Measurements from ENCODE around the gene FLNB. TPM values are rescaled to one million over a fixed set of nuclear protein-coding genes. Genes with fewer than 3 reads are reported as not detected.

FLNB gene
- total RNA-seq, 1 experiment from 2014 or later = 140 TPM

- DNase-seq (ENCODE audit: low spot score) = peak; percentile 63
- in situ Hi-C loops (cut with HindIII; ENCODE audit: low sequenced_read_pairs) = no loop called here
These were observed 17.8 kb downstream of the FLNB start for GRCh38 chr3:58025837-58026569.

DNA sequence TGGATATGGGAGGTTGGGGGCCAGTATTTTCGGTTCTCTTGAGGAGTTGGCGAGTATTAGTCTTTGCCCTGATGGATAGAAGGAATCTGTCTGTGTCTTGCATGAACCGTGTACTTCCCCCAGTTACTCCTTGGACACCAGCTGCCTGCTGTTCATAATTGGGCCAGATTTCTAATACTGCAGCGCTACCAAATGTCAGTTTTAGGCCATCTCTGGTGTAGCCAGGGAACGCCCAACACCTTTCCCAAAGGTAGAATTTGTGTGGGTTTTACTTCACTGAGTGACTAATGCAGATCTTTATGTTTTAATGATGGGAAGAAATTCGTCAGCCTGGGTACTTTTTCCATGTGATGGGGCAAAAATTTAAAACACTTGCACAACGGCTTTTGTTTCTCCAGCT is 18.4 kb downstream of the FLNB start:
- in situ Hi-C loops (cut with HindIII; ENCODE audit: low sequenced_read_pairs) = no loop called here
- DNase-seq (ENCODE audit: low spot score) = peak; percentile 91

DNA sequence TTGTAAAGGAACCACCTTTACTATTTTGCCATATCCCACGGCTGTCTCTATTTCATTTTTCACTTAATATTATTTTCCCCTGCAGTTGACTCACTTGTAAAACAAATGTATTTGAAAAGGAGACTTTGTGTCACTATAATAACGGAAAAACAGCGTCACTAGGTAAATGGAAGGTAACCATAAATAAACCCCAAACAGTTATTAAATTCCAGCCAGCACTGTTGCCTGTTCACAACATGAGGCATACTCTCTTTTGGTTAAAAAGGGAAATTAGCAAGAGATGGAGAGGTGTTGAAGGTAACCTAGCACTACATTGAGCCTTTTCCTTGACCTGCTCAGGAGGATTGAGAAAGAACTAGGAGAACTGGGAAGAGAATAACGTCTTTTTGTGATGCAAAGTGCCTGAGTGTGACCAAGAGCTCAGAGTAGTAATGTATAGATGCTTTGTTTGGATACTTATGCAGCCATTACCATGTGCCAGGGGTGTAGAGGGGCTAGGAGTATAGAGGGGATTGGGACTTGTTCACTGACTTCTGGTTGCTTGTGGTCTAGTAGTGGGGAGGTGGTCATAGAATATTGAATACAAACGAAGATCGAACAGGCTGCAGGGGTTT is 19.6 kb downstream of the FLNB start:
- no peak for DNase-seq (ENCODE audit: low spot score)
- in situ Hi-C loops (cut with HindIII; ENCODE audit: low sequenced_read_pairs) = no loop called here

- DNase-seq (ENCODE audit: low spot score) = no peak
- in situ Hi-C loops (cut with HindIII; ENCODE audit: low sequenced_read_pairs) = no loop called here
These were observed 20.7 kb downstream of the FLNB start for GRCh38 chr3:58028902-58029301.

DNA sequence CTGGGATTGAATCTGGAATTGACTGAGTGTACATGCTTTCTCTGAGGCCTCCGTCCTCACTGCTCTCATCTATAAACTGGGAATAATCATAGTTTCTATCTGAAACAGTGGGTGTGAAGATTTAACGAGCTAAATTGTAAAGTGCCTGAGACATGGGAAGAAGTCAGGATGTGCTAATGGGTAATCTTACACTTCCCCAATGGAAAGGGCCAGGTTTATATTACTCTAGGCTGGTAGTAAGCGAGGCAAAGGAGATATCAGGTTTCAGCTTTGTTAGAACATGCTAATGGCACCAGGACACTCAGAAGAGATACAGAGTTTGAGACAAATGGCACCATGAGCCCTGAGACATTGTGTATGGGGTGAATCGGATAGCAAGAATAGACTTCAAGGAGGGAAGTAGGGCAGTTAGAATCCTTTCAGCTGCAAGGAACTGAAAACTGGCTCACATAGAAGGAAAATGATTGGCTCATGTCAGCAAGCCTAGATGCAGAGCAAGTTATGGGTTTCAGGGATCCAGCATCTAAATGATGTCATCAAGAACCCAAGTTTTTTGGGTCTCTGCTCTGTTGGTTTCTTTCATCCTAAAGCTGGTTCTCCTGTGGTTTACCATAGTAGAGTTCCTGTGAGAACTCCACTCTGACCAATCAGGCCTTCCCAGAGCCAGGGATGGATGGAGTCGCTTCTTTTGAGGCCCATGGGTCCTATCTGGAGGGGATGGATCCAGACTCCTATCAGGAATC is 21.8 kb downstream of the FLNB start:
- DNase-seq (ENCODE audit: low spot score) = no peak
- in situ Hi-C loops (cut with HindIII; ENCODE audit: low sequenced_read_pairs) = no loop called here

DNA sequence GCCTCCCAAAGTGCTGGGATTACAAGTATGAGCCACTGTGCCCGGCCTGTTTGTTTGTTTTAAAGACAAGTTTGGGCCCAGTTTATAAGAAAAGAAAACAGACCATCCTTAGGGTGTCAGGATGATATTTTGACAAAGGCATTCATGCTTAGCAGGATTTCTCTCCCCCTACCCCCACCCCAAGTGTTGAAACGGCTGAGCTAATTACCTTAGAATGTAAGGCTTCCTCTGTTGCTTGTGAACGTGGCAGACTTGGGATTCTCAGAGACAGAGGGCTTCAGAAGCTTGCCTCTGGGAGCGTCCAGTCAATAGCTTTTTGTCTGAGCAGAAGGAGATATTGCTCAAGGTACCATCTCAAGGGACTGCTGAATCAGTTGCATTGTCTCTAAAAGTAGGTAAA is 24.0 kb downstream of the FLNB start:
- in situ Hi-C loops (cut with HindIII; ENCODE audit: low sequenced_read_pairs) = no loop called here
- DNase-seq (ENCODE audit: low spot score) = no peak

DNA sequence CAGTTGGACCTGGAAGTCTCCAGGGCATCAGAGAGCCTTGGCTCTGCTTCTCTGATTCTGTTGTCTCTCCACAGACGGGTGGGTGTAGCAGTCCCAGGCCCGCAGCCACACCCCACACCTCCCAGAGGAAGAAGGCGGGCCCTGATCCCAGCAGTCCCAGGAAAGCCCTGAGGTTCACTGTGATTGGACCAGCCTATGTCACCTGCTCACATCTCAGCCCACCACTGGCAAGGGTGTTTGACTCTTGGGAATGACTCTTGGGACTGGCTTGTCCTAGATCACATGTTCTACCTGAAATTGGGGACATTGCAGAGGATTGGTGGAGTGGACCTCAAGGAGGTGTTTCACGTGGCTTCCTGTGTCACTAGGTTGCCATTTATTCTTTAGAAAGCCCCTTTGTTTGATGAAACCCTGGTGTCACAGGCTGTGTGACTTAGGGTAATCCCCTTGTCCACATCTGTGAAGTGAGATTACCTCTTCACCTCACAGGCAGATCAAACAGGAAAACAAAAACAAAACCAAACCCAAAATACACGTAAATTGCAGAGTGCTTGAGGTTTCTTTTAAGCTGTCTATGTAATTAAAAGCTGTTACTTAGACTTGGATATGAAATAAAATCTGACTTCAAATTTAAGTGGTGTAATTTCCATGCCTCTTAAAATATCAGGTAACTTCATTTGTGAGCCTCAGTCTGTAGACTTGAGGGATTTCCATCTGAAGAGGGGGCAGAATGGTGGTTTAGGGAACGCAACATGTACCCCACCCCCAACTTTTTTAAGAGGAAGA is 26.7 kb downstream of the FLNB start:
- in situ Hi-C loops (cut with HindIII; ENCODE audit: low sequenced_read_pairs) = no loop called here
- no peak for DNase-seq (ENCODE audit: low spot score)

GRCh38 chr3:58035524-58036255 is 27.5 kb downstream of the FLNB start:
- in situ Hi-C loops (cut with HindIII; ENCODE audit: low sequenced_read_pairs) = no loop called here

DNA sequence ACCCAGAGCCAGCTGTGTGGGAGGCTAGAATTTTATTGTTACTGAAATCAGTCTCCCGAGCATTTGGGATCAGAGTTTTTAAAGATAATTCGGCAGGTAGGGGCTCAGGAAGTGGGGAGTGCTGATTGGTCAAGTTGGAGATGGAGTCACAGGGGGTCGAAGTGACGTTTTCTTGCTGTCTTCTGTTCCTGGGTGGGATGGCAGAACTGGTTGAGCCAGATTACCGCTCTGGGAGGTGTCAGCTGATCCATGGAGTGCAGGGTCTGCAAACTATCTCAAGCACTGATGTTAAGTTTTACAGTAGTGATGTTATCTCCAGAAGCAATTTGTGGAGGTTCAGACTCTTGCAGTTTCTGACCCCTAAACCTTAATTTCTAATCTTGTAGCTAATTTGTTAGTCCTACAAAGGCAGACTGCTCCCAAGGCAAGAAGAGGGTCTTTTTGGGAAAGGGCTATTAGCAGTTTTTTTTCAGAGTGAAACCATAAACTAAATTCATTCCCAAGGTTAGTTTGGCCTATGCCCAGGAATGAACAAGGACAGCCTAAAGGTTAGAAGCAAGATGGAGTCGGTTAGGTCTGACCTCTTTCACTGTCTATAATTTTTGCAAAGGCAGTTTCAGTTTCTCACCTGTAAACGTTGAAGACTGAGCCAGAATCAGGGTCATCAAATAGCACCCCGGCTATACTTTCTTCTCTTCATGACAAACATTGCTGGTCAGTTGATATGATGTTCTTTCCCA is 28.2 kb downstream of the FLNB start:
- DNase-seq (ENCODE audit: low spot score) = no peak
- in situ Hi-C loops (cut with HindIII; ENCODE audit: low sequenced_read_pairs) = no loop called here

More at GRCh38 chr3:58035524-58036255, 27.5 kb downstream of the FLNB start:
- no peak for DNase-seq (ENCODE audit: low spot score)

- in situ Hi-C loops (cut with HindIII; ENCODE audit: low sequenced_read_pairs) = no loop called here
- DNase-seq (ENCODE audit: low spot score) = no peak
These were observed 29.1 kb downstream of the FLNB start for GRCh38 chr3:58037141-58037910.

DNA sequence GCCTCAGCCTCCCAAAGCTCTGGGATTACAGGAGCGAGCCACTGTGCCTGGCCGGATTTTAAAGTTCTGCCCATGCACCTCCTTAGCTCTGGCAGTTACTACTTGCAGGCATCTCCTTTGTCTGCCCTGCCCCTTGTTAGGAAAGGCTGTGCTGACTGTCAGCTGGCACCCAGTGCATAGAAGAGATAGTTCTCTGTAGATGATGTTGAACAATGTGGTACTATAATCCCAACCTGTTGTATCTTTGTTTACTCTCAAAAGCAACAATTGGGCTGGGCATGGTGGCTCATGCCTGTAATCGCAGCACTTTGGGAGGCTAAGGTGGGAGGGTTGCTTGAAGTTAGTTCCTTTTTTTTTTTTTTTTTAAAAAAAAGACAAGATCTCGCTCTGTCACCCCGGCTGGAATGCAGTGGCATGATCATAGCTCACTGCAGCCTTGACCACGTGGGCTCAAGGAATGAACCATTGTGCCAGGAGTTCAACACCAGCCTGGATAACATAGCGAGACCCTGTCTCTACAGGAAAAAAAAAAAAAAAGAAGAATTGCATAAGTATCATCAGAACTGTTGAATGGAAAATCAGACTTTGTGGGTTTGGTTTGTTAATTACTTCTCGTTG is 30.6 kb downstream of the FLNB start:
- no peak for DNase-seq (ENCODE audit: low spot score)
- in situ Hi-C loops (cut with HindIII; ENCODE audit: low sequenced_read_pairs) = no loop called here

DNA sequence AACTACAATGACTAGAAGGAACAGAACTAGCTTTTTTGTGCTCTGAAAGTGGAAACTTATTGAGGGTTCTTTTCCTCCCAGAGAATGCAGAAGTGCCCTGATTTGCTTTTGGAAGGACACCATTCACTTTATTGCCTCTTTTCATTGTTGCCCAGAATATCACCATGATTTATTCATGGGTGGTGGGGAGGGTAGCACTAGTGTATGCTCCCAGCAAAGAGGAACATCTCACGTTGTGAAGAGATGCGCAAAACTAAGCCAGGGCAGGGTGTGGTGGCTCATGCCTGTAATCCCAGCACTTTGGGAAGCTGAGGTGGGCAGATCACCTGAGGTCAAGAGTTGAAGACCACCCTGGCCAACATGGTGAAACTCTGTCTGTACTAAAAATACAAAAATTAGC is 31.4 kb downstream of the FLNB start:
- in situ Hi-C loops (cut with HindIII; ENCODE audit: low sequenced_read_pairs) = no loop called here
- DNase-seq (ENCODE audit: low spot score) = no peak

GRCh38 chr3:58041182-58041825 is 33.1 kb downstream of the FLNB start:
- in situ Hi-C loops (cut with HindIII; ENCODE audit: low sequenced_read_pairs) = no loop called here
- no peak for DNase-seq (ENCODE audit: low spot score)

- in situ Hi-C loops (cut with HindIII; ENCODE audit: low sequenced_read_pairs) = no loop called here
- DNase-seq (ENCODE audit: low spot score) = no peak
These were observed 33.7 kb downstream of the FLNB start for GRCh38 chr3:58041826-58042324.

GRCh38 chr3:58042947-58043707 is 34.9 kb downstream of the FLNB start:
- in situ Hi-C loops (cut with HindIII; ENCODE audit: low sequenced_read_pairs) = no loop called here
- DNase-seq (ENCODE audit: low spot score) = no peak

DNA sequence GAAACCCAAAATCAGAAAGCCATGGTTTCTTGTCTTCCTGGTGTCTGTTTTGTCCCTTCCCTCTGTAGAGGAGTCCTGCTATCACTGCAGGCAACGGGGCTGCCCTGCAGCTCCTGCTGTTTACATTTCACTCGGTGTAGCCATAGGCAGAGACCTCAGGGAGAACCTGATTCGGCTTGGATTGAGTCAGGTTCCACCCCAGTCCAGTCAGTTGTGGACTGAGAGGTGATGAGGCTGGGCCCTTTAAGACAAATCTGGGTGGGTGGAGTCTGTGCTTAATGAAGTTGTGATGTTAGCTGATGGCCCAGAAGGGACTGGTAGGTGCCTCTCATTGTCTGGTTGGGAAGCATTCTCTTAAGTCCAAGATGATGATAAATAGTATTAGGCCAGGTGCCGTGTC is 35.7 kb downstream of the FLNB start:
- in situ Hi-C loops (cut with HindIII; ENCODE audit: low sequenced_read_pairs) = no loop called here
- no peak for DNase-seq (ENCODE audit: low spot score)

All from G401 (cell line).